Activated T-cell treated with anti-CD3 and anti-CD28 coated beads for 1 hour (primary cell): ENCODE results near the gene TMEM123.

Source experiments
- DNase-seq: peaks from one replicate; pipeline ENCODE4 v3.0.0-alpha.2; 2020; ENCODE audit warnings: low read depth

The TMEM123 gene

GRCh38 chr11:102452461-102453301 lies at the start of gene TMEM123:
Gene TMEM123, minus strand, starts transcription at chr11:102452765. Its CDS starts 142 bp downstream, at chr11:102452623.
- DNase-seq = peak; percentile 82

GRCh38 chr11:102500829-102501228 lies 48.3 kb upstream of the TMEM123 start:
- no peak for DNase-seq

GRCh38 chr11:102499931-102500330 lies 47.4 kb upstream of the TMEM123 start:
- no peak for DNase-seq

- DNase-seq = no peak
Observed at GRCh38 chr11:102499151-102499550, 46.6 kb upstream of the TMEM123 start.

- no peak for DNase-seq
Observed at GRCh38 chr11:102497061-102497460, 44.5 kb upstream of the TMEM123 start.

- DNase-seq = peak; percentile 9
Observed at GRCh38 chr11:102495161-102496042, 42.8 kb upstream of the TMEM123 start.

- DNase-seq = no peak
Observed at GRCh38 chr11:102494216-102494615, 41.7 kb upstream of the TMEM123 start.

GRCh38 chr11:102493524-102493923 lies 41.0 kb upstream of the TMEM123 start:
- no peak for DNase-seq

GRCh38 chr11:102491969-102492368 lies 39.4 kb upstream of the TMEM123 start:
- no peak for DNase-seq

GRCh38 chr11:102489186-102490145 lies 36.9 kb upstream of the TMEM123 start:
- no peak for DNase-seq

GRCh38 chr11:102488208-102488607 lies 35.6 kb upstream of the TMEM123 start:
- no peak for DNase-seq

GRCh38 chr11:102487214-102487613 lies 34.6 kb upstream of the TMEM123 start:
- no peak for DNase-seq

GRCh38 chr11:102486584-102486983 lies 34.0 kb upstream of the TMEM123 start:
- no peak for DNase-seq

GRCh38 chr11:102485095-102485722 lies 32.6 kb upstream of the TMEM123 start:
- no peak for DNase-seq

- no peak for DNase-seq
Observed at GRCh38 chr11:102482433-102482832, 29.9 kb upstream of the TMEM123 start.

- no peak for DNase-seq
Observed at GRCh38 chr11:102479733-102480132, 27.2 kb upstream of the TMEM123 start.

- DNase-seq = no peak
Observed at GRCh38 chr11:102478673-102479299, 26.2 kb upstream of the TMEM123 start.

- no peak for DNase-seq
Observed at GRCh38 chr11:102476812-102477211, 24.2 kb upstream of the TMEM123 start.

- no peak for DNase-seq
Observed at GRCh38 chr11:102476069-102476468, 23.5 kb upstream of the TMEM123 start.

- DNase-seq = no peak
Observed at GRCh38 chr11:102473543-102473942, 21.0 kb upstream of the TMEM123 start.

- DNase-seq = no peak
Observed at GRCh38 chr11:102472127-102472526, 19.6 kb upstream of the TMEM123 start.
